ENCODE results near the gene YY1AP1.
"Not testable (repeated sequence)": the region's sequence is repeated elsewhere in the genome, so short reads cannot be mapped to it uniquely, and the experiment has no call there.

Gene YY1AP1

GRCh38 chr1:155646307-155646706 is 42.3 kb downstream of the YY1AP1 start:
- no peak for DNase-seq (ENCODE audit: low read depth)
- H3K4me3 ChIP-seq (ENCODE audit: low read depth, low read length), result no peak overlapping the region
- no peak for TF ChIP-seq CTCF (IDR thresholded peaks at IDR 0.05; ENCODE audit: low read depth, low read length, missing control alignments)

- no peak for TF ChIP-seq CTCF (IDR thresholded peaks at IDR 0.05; ENCODE audit: low read depth, low read length, missing control alignments)
- no peak for DNase-seq (ENCODE audit: low read depth)
- H3K4me3 ChIP-seq (ENCODE audit: low read depth, low read length), result no peak overlapping the region
Measured at GRCh38 chr1:155645648-155646047, 42.9 kb downstream of the YY1AP1 start.

GRCh38 chr1:155645034-155645598 is 43.5 kb downstream of the YY1AP1 start:
- TF ChIP-seq CTCF (IDR thresholded peaks at IDR 0.05; ENCODE audit: low read depth, low read length, missing control alignments), result no peak
- H3K4me3 ChIP-seq (ENCODE audit: low read depth, low read length), result no peak overlapping the region
- DNase-seq (ENCODE audit: low read depth), result no peak

GRCh38 chr1:155643230-155643629 is 45.3 kb downstream of the YY1AP1 start:
- no peak for DNase-seq (ENCODE audit: low read depth)
- TF ChIP-seq CTCF (IDR thresholded peaks at IDR 0.05; ENCODE audit: low read depth, low read length, missing control alignments), result no peak
- H3K4me3 ChIP-seq (ENCODE audit: low read depth, low read length), result no peak overlapping the region

- not testable (repeated sequence) for DNase-seq (ENCODE audit: low read depth); H3K4me3 ChIP-seq (ENCODE audit: low read depth, low read length)
Measured at GRCh38 chr1:155642559-155643180, 45.9 kb downstream of the YY1AP1 start.

- no peak overlapping the region for H3K4me3 ChIP-seq (ENCODE audit: low read depth, low read length)
- DNase-seq (ENCODE audit: low read depth), result no peak
- TF ChIP-seq CTCF (IDR thresholded peaks at IDR 0.05; ENCODE audit: low read depth, low read length, missing control alignments), result no peak
Measured at GRCh38 chr1:155640367-155640766, 48.2 kb downstream of the YY1AP1 start.

- no peak for DNase-seq (ENCODE audit: low read depth)
- no peak for TF ChIP-seq CTCF (IDR thresholded peaks at IDR 0.05; ENCODE audit: low read depth, low read length, missing control alignments)
- H3K4me3 ChIP-seq (ENCODE audit: low read depth, low read length), result no peak overlapping the region
Measured at GRCh38 chr1:155636397-155637153, 52.0 kb downstream of the YY1AP1 start.

- not testable (repeated sequence) for H3K4me3 ChIP-seq (ENCODE audit: low read depth, low read length); DNase-seq (ENCODE audit: low read depth)
Measured at GRCh38 chr1:155626428-155626827, 62.1 kb downstream of the YY1AP1 start.

All from GM12864 (cell line).